ENCODE data around the gene EGLN2. TPM values are rescaled to one million over a fixed set of nuclear protein-coding genes. Genes with fewer than 3 reads are reported as not detected.
"Not testable (repeated sequence)": the region's sequence is repeated elsewhere in the genome, so short reads cannot be mapped to it uniquely, and the experiment has no call there.

Gene EGLN2
- total RNA-seq, 1 donor from 2014 or later, result 146 TPM

- Mint-ChIP-seq H3K9me3 (ENCODE audit: unreplicated experiment) (no peaks in the 10 kb centered on the region), H3K27me3 (ENCODE audit: unreplicated experiment) (peaks cover 5% of the 10 kb centered on the region), H3K4me1 (ENCODE audit: unreplicated experiment) (peaks cover 17% of the 10 kb centered on the region), H3K4me3 (ENCODE audit: unreplicated experiment) (no peak overlapping the region), H3K27ac (ENCODE audit: unreplicated experiment) (no peak overlapping the region), H3K36me3 (ENCODE audit: low read depth, unreplicated experiment) (peaks cover 33% of the 10 kb centered on the region)
- no peak for TF ChIP-seq CTCF (IDR thresholded peaks at IDR 0.05; ENCODE audit: unreplicated experiment)
- DNase-seq (ENCODE audit: low spot score), result no peak
Measured at GRCh38 chr19:40768869-40769268, 30.1 kb upstream of the EGLN2 start.

GRCh38 chr19:40771101-40771862, 27.7 kb upstream of the EGLN2 start:
- not testable (repeated sequence) for DNase-seq (ENCODE audit: low spot score); H3K4me1 Mint-ChIP-seq (ENCODE audit: unreplicated experiment); H3K27me3 Mint-ChIP-seq (ENCODE audit: unreplicated experiment); H3K9me3 Mint-ChIP-seq (ENCODE audit: unreplicated experiment)
- Mint-ChIP-seq H3K4me3 (ENCODE audit: unreplicated experiment) (peak overlapping the region; percentile 66), H3K27ac (ENCODE audit: unreplicated experiment) (peak overlapping the region; percentile 54), H3K36me3 (ENCODE audit: low read depth, unreplicated experiment) (peaks cover 15% of the 10 kb centered on the region)

GRCh38 chr19:40774916-40775631, 23.9 kb upstream of the EGLN2 start, which contains the start of gene MIA:
Gene MIA (plus strand): TSS chr19:40775521. CDS start chr19:40775543, 22 bp downstream.
- peaks cover 15% of the 10 kb centered on the region for H3K36me3 Mint-ChIP-seq (ENCODE audit: low read depth, unreplicated experiment)
- peaks cover 3% of the 10 kb centered on the region for H3K27me3 Mint-ChIP-seq (ENCODE audit: unreplicated experiment)
- no peak for TF ChIP-seq CTCF (IDR thresholded peaks at IDR 0.05; ENCODE audit: unreplicated experiment)
- H3K9me3 Mint-ChIP-seq (ENCODE audit: unreplicated experiment), result no peaks in the 10 kb centered on the region
- no peak for DNase-seq (ENCODE audit: low spot score)
- no peak within 1 kb of the TSS for H3K27ac Mint-ChIP-seq (ENCODE audit: unreplicated experiment)
- H3K4me3 Mint-ChIP-seq (ENCODE audit: unreplicated experiment), result peak within 1 kb of the TSS; percentile 65
- H3K4me1 Mint-ChIP-seq (ENCODE audit: unreplicated experiment), result peaks cover 16% of the 10 kb centered on the region

- H3K27me3 Mint-ChIP-seq (ENCODE audit: unreplicated experiment), result peaks cover 3% of the 10 kb centered on the region
- no peak overlapping the region for H3K27ac Mint-ChIP-seq (ENCODE audit: unreplicated experiment)
- DNase-seq (ENCODE audit: low spot score), result no peak
- H3K9me3 Mint-ChIP-seq (ENCODE audit: unreplicated experiment), result no peaks in the 10 kb centered on the region
- peak overlapping the region; percentile 65 for H3K4me3 Mint-ChIP-seq (ENCODE audit: unreplicated experiment)
- no peak for TF ChIP-seq CTCF (IDR thresholded peaks at IDR 0.05; ENCODE audit: unreplicated experiment)
- H3K36me3 Mint-ChIP-seq (ENCODE audit: low read depth, unreplicated experiment), result peaks cover 11% of the 10 kb centered on the region
- peaks cover 19% of the 10 kb centered on the region for H3K4me1 Mint-ChIP-seq (ENCODE audit: unreplicated experiment)
Measured at GRCh38 chr19:40775632-40776022, 23.4 kb upstream of the EGLN2 start.

GRCh38 chr19:40776364-40776763, 22.6 kb upstream of the EGLN2 start:
- H3K4me1 Mint-ChIP-seq (ENCODE audit: unreplicated experiment), result peaks cover 19% of the 10 kb centered on the region
- peaks cover 4% of the 10 kb centered on the region for H3K27me3 Mint-ChIP-seq (ENCODE audit: unreplicated experiment)
- no peak for DNase-seq (ENCODE audit: low spot score)
- H3K4me3 Mint-ChIP-seq (ENCODE audit: unreplicated experiment), result peak overlapping the region; percentile 7
- peaks cover 4% of the 10 kb centered on the region for H3K36me3 Mint-ChIP-seq (ENCODE audit: low read depth, unreplicated experiment)
- H3K27ac Mint-ChIP-seq (ENCODE audit: unreplicated experiment), result peak overlapping the region; percentile 76
- no peaks in the 10 kb centered on the region for H3K9me3 Mint-ChIP-seq (ENCODE audit: unreplicated experiment)
- no peak for TF ChIP-seq CTCF (IDR thresholded peaks at IDR 0.05; ENCODE audit: unreplicated experiment)
